ENCODE results near the gene SERPINB3.
"Not testable (repeated sequence)": the region's sequence is repeated elsewhere in the genome, so short reads cannot be mapped to it uniquely, and the experiment has no call there.

SERPINB3 gene

GRCh38 chr18:63644694-63645093 is 17.0 kb downstream of the SERPINB3 start:
- not testable (repeated sequence) for DNase-seq

- not testable (repeated sequence) for DNase-seq
Measured at GRCh38 chr18:63644142-63644541, 17.6 kb downstream of the SERPINB3 start, which contains the start of gene SERPINB4. Gene SERPINB4 (minus strand): TSS chr18:63644256. CDS start chr18:63643577, 679 bp downstream.

GRCh38 chr18:63642668-63643356 is 18.9 kb downstream of the SERPINB3 start:
- not testable (repeated sequence) for DNase-seq

- not testable (repeated sequence) for DNase-seq
Measured at GRCh38 chr18:63641157-63641680, 20.5 kb downstream of the SERPINB3 start.

- no peak for DNase-seq
Measured at GRCh38 chr18:63637703-63638102, 24.0 kb downstream of the SERPINB3 start.

GRCh38 chr18:63627819-63628218 is 33.9 kb downstream of the SERPINB3 start:
- DNase-seq = no peak

GRCh38 chr18:63626431-63626830 is 35.3 kb downstream of the SERPINB3 start:
- no peak for DNase-seq

GRCh38 chr18:63624863-63625262 is 36.8 kb downstream of the SERPINB3 start:
- DNase-seq = no peak

GRCh38 chr18:63619661-63620060 is 42.0 kb downstream of the SERPINB3 start:
- no peak for DNase-seq

- DNase-seq = no peak
Measured at GRCh38 chr18:63617915-63618234, 43.8 kb downstream of the SERPINB3 start.

- peak; percentile 46 to 58 for DNase-seq
Measured at GRCh38 chr18:63617049-63617914, 44.4 kb downstream of the SERPINB3 start.

- DNase-seq = no peak
Measured at GRCh38 chr18:63613420-63613819, 48.3 kb downstream of the SERPINB3 start.

GRCh38 chr18:63606526-63606925 is 55.2 kb downstream of the SERPINB3 start:
- DNase-seq = no peak
